HepG2 (cell line): ENCODE data around the gene UVSSA. TPM values are rescaled to one million over a fixed set of nuclear protein-coding genes. Genes with fewer than 3 reads are reported as not detected.
A peak's percentile ranks its signal among the peaks of the same experiment; 100 is the strongest.

ENCODE experiments used
- ADNP ChIP-seq: sonication (generic); formaldehyde crosslinking; IDR thresholded peaks from 2 replicates; pipeline ENCODE4 v1.4.0; 2020; ENCODE audit warnings: missing genetic modification reagents
- BRCA1 ChIP-seq: sonication (generic); formaldehyde crosslinking; IDR thresholded peaks from 2 replicates; pipeline ENCODE4 v1.4.0; 2020; ENCODE audit warnings: missing genetic modification reagents
- CENPBD1 ChIP-seq: sonication (generic); formaldehyde crosslinking; IDR thresholded peaks from 2 replicates; pipeline ENCODE4 v1.8.0; 2022; ENCODE audit warnings: missing genetic modification reagents, low read depth, mild to moderate bottlenecking, borderline replicate concordance
- ELK4 ChIP-seq: sonication (generic); formaldehyde crosslinking; IDR thresholded peaks from 2 replicates; pipeline ENCODE4 v1.9.0; 2021; ENCODE audit warnings: missing genetic modification reagents, borderline replicate concordance
- FOXM1 ChIP-seq: sonication (generic); formaldehyde crosslinking; IDR thresholded peaks from 2 replicates; pipeline ENCODE4 v1.5.0; 2020; ENCODE audit warnings: missing genetic modification reagents
- HHEX ChIP-seq: IDR thresholded peaks from 2 replicates; pipeline ENCODE4 v1.6.1; 2016; ENCODE audit warnings: control low read depth
- HNF1A ChIP-seq, 2 experiments: sonication (generic) in 1 of 2; formaldehyde crosslinking in 1 of 2; IDR thresholded peaks; 2 replicates each; pipeline versions ENCODE4 v1.4.0 to v1.6.1; 2016 to 2020; ENCODE audit warnings: borderline replicate concordance in 1 of 2, low read depth in 1 of 2, mild to moderate bottlenecking in 1 of 2, missing genetic modification reagents in 1 of 2
- KDM3A ChIP-seq: IDR thresholded peaks from 2 replicates; pipeline ENCODE4 v1.6.1; 2018; ENCODE audit warnings: low read depth, missing compliant biosample characterization
- RFX3 ChIP-seq: IDR thresholded peaks from 2 replicates; pipeline ENCODE4 v1.6.1; 2016; ENCODE audit warnings: missing biosample characterization, missing genetic modification reagents
- STAG1 ChIP-seq: sonication (generic); formaldehyde crosslinking; IDR thresholded peaks from 2 replicates; pipeline ENCODE4 v1.4.0; 2020; ENCODE audit warnings: missing genetic modification reagents
- TFAP4 ChIP-seq: sonication (generic); IDR thresholded peaks from 2 replicates; pipeline ENCODE4 v1.6.1; 2016; ENCODE audit warnings: low read depth, borderline replicate concordance
- ZNF136 ChIP-seq: sonication (generic); formaldehyde crosslinking; IDR thresholded peaks from 2 replicates; pipeline ENCODE4 v1.8.1; 2022; ENCODE audit warnings: low read depth, mild to moderate bottlenecking, moderate library complexity, missing genetic modification reagents
- ZNF256 ChIP-seq: sonication (generic); formaldehyde crosslinking; conservative IDR thresholded peaks from 2 replicates; pipeline ENCODE4 v1.4.0; 2020; ENCODE audit warnings: missing genetic modification reagents
- ZNF280B ChIP-seq: sonication (generic); formaldehyde crosslinking; IDR thresholded peaks from 2 replicates; pipeline ENCODE4 v1.5.0; 2020; ENCODE audit warnings: missing genetic modification reagents, mild to moderate bottlenecking, borderline replicate concordance
- ZNF572 ChIP-seq: sonication (generic); formaldehyde crosslinking; IDR thresholded peaks from 2 replicates; pipeline ENCODE4 v1.5.1; 2020; ENCODE audit warnings: mild to moderate bottlenecking, missing genetic modification reagents
- ZNF639 ChIP-seq: conservative IDR thresholded peaks from 2 replicates; pipeline ENCODE4 v1.6.1; 2018; ENCODE audit warnings: missing genetic modification reagents
- ZNF761 ChIP-seq: sonication (generic); formaldehyde crosslinking; conservative IDR thresholded peaks from 2 replicates; pipeline ENCODE4 v1.4.0; 2020; ENCODE audit warnings: mild to moderate bottlenecking, missing genetic modification reagents
- ZNF766 ChIP-seq: sonication (generic); formaldehyde crosslinking; IDR thresholded peaks from 2 replicates; pipeline ENCODE4 v1.5.0; 2020; ENCODE audit warnings: missing genetic modification reagents, borderline replicate concordance
- ZNF792 ChIP-seq: IDR thresholded peaks from 2 replicates; pipeline ENCODE4 v1.6.1; 2016
- ZNF83 ChIP-seq: sonication (generic); formaldehyde crosslinking; IDR thresholded peaks from 2 replicates; pipeline ENCODE4 v1.4.0; 2020; ENCODE audit warnings: missing genetic modification reagents, mild to moderate bottlenecking, borderline replicate concordance
- polyA plus RNA-seq, 8 experiments: library from polyadenylated mRNA; depleted of rRNA in 3 of 8; stranded (reverse) in 7 of 8; unstranded in 1 of 8; fragments of >200 nt; fragmentation: Illumina TruSeq in 4 of 8; extraction: Trizol in 4 of 8; gene quantifications; 2 replicates each; pipeline versions ENCODE4 v1.2.1 to v1.2.3, GENCODE V29; 2011 to 2016; ENCODE audit warnings: low read depth in 4 of 8, missing spikeins in 1 of 8, mixed read lengths in 1 of 8; ENCODE audit not compliant: insufficient read depth in 1 of 8
- total RNA-seq, 5 experiments: library from RNA; depleted of rRNA; stranded (reverse); fragments of >200 nt; fragmentation: Illumina TruSeq; extraction: Trizol; gene quantifications; 2 replicates each; pipeline ENCODE4 v1.2.3, GENCODE V29; 2016; ENCODE audit warnings: low read depth in 1 of 5

Gene UVSSA
- total and polyA plus RNA-seq, 2 of the 13 experiments (the other 11 are each of a cell fraction or from before 2014, with no cell fraction given), result 4.6 to 8.4 TPM

GRCh38 chr4:1346781-1347409 lies at the start of gene UVSSA (continued):
- 0 out of 2 replicates have a peak, but pooled peaks have one; percentile 9 for TF ChIP-seq TFAP4
- TF ChIP-seq ZNF766 (CRISPR knock-in tag), result no peak
- no peak; the same call in 1 of the 2 replicates for TF ChIP-seq ZNF280B (CRISPR knock-in tag)
- TF ChIP-seq KDM3A (CRISPR knock-in tag), result 0 out of 2 replicates have a peak, but pooled peaks have one; percentile 20
- no peak; the same call in 1 of the 2 replicates for TF ChIP-seq BRCA1 (CRISPR knock-in tag)
- TF ChIP-seq ZNF136 (CRISPR knock-in tag), result peak; percentile 48; the same call in 1 of the 2 replicates
- TF ChIP-seq ZNF572 (CRISPR knock-in tag), result no peak
- peak; percentile 89 for TF ChIP-seq ZNF639 (CRISPR knock-in tag)
- TF ChIP-seq ZNF792 (CRISPR knock-in tag), result 0 out of 2 replicates have a peak, but pooled peaks have one; percentile 4
- TF ChIP-seq ADNP, result no peak
- no peak for TF ChIP-seq STAG1 (CRISPR knock-in tag)
- no peak for TF ChIP-seq ZNF83 (CRISPR knock-in tag)
- TF ChIP-seq FOXM1, result no peak
- TF ChIP-seq ZNF761 (CRISPR knock-in tag), result no peak
- TF ChIP-seq RFX3, result peak; percentile 74
- TF ChIP-seq CENPBD1 (CRISPR knock-in tag), result no peak
- no peak for TF ChIP-seq HNF1A (IDR thresholded peaks at IDR 0.05; ENCODE audit: low read depth)
- TF ChIP-seq HNF1A (CRISPR knock-in tag; IDR thresholded peaks at IDR 0.05; ENCODE audit: borderline replicate concordance), result no peak; the same call in 1 of the 2 replicates
- no peak for TF ChIP-seq ELK4 (CRISPR knock-in tag)
- no peak for TF ChIP-seq ZNF256 (CRISPR knock-in tag)
- TF ChIP-seq HHEX (CRISPR knock-in tag), result no peak
